HG02884 (cell line): Measurements from ENCODE around the gene MPV17L2.

Experiments
- ATAC-seq: cut with Tn5 transposase; IDR thresholded peaks from one replicate; pipeline ENCODE4 v1.9.1; 2021; ENCODE audit warnings: mild to moderate bottlenecking, moderate library complexity; ENCODE audit not compliant: unreplicated experiment

Gene MPV17L2

GRCh38 chr19:18214779-18215433 lies 21.9 kb downstream of the MPV17L2 start:
- no peak for ATAC-seq

GRCh38 chr19:18216789-18217188 lies 23.8 kb downstream of the MPV17L2 start:
- no peak for ATAC-seq

GRCh38 chr19:18218159-18218558 lies 25.1 kb downstream of the MPV17L2 start:
- ATAC-seq = no peak

GRCh38 chr19:18218600-18218999 lies 25.6 kb downstream of the MPV17L2 start:
- ATAC-seq = no peak

GRCh38 chr19:18219911-18220631 lies 27.1 kb downstream of the MPV17L2 start:
- no peak for ATAC-seq

- ATAC-seq = no peak
These were observed 27.7 kb downstream of the MPV17L2 start for GRCh38 chr19:18220632-18221275.

- ATAC-seq = no peak
These were observed 29.1 kb downstream of the MPV17L2 start for GRCh38 chr19:18221815-18222725.

GRCh38 chr19:18223860-18224524 lies 31.0 kb downstream of the MPV17L2 start:
- ATAC-seq = no peak

- peak; percentile 79 for ATAC-seq
These were observed 31.7 kb downstream of the MPV17L2 start for GRCh38 chr19:18224525-18225354.

- no peak for ATAC-seq
These were observed 32.3 kb downstream of the MPV17L2 start for GRCh38 chr19:18225355-18225701.

GRCh38 chr19:18225702-18226468 lies 32.9 kb downstream of the MPV17L2 start, which contains the start of gene PDE4C:
PDE4C (minus strand) TSS chr19:18226438; CDS start chr19:18226415, 23 bp downstream.
- ATAC-seq = no peak

GRCh38 chr19:18226956-18227780 lies 34.1 kb downstream of the MPV17L2 start:
- ATAC-seq = no peak

- ATAC-seq = no peak
These were observed 34.8 kb downstream of the MPV17L2 start for GRCh38 chr19:18227781-18228271.

GRCh38 chr19:18229474-18229873 lies 36.5 kb downstream of the MPV17L2 start:
- no peak for ATAC-seq

- ATAC-seq = no peak
These were observed 36.9 kb downstream of the MPV17L2 start for GRCh38 chr19:18229915-18230314.

GRCh38 chr19:18230941-18231734 lies 38.1 kb downstream of the MPV17L2 start:
- no peak for ATAC-seq

GRCh38 chr19:18231775-18232174 lies 38.8 kb downstream of the MPV17L2 start:
- ATAC-seq = no peak
